Esophagus muscularis mucosa (tissue), 4 donors: ENCODE measurements around the gene IL32.

Source experiments
- EP300 ChIP-seq: sonication (generic); formaldehyde crosslinking; IDR thresholded peaks from one replicate; pipeline ENCODE4 v1.6.1; 2017; ENCODE audit warnings: antibody characterized with exemption
- POLR2A ChIP-seq: fragments of 450-650 bp; IDR thresholded peaks from one replicate; pipeline ENCODE4 v1.6.1; 2017; ENCODE audit warnings: antibody characterized with exemption, moderate library complexity, mild to moderate bottlenecking, low read depth
- POLR2AphosphoS5 ChIP-seq, 2 donors: sonication (generic); formaldehyde crosslinking; IDR thresholded peaks; one replicate each; pipeline ENCODE4 v1.6.1; 2017; ENCODE audit warnings: antibody characterized with exemption in 2 of 2
- TF ChIP-seq, protein P1 (sequence below), 3 experiments: fragments of 200-600 bp in 2 of 3; fragments of 450-650 bp in 1 of 3; sonication (generic) in 2 of 3; IDR thresholded peaks; one replicate each; pipeline ENCODE4 v1.5.1; 2017 to 2019; ENCODE audit warnings: antibody characterized with exemption in 3 of 3, mild to moderate bottlenecking in 2 of 3, moderate library complexity in 1 of 3

GRCh38 chr16:3050487-3050886, 15.0 kb upstream of the IL32 start:
- TF ChIP-seq, protein P1, sequence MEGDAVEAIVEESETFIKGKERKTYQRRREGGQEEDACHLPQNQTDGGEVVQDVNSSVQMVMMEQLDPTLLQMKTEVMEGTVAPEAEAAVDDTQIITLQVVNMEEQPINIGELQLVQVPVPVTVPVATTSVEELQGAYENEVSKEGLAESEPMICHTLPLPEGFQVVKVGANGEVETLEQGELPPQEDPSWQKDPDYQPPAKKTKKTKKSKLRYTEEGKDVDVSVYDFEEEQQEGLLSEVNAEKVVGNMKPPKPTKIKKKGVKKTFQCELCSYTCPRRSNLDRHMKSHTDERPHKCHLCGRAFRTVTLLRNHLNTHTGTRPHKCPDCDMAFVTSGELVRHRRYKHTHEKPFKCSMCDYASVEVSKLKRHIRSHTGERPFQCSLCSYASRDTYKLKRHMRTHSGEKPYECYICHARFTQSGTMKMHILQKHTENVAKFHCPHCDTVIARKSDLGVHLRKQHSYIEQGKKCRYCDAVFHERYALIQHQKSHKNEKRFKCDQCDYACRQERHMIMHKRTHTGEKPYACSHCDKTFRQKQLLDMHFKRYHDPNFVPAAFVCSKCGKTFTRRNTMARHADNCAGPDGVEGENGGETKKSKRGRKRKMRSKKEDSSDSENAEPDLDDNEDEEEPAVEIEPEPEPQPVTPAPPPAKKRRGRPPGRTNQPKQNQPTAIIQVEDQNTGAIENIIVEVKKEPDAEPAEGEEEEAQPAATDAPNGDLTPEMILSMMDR (IDR thresholded peaks at IDR 0.05) = no peak
- TF ChIP-seq POLR2A (no peak), EP300 (no peak), POLR2AphosphoS5 (IDR thresholded peaks at IDR 0.05) (no peak)
